Measurements from ENCODE around the gene ADGRB3. TPM values are rescaled to one million over a fixed set of nuclear protein-coding genes. Genes with fewer than 3 reads are reported as not detected.
"Not testable (repeated sequence)": the region's sequence is repeated elsewhere in the genome, so short reads cannot be mapped to it uniquely, and the experiment has no call there.

Gene ADGRB3
- polyA plus RNA-seq, 1 donor = 5.9 TPM

DNA sequence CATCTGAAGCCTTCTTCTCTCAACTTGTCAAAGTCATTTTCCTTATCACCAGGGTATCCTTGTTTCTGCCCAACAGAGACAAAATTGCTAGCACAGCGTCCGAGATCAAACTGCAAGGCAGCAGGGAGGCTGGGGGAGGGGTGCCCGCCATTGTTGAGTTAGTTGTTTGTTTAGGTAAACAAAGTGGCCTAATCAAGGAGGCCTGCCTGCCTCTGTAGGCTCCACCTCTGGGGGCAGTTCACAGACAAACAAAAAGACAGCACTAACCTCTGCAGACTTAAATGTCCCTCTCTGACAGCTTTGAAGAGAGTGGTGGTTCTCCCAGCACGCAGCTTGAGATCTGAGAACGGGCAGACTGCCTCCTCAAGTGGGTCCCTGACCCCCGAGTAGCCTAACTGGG, 155.0 kb downstream of the ADGRB3 start:
- not testable (repeated sequence) for DNase-seq

DNA sequence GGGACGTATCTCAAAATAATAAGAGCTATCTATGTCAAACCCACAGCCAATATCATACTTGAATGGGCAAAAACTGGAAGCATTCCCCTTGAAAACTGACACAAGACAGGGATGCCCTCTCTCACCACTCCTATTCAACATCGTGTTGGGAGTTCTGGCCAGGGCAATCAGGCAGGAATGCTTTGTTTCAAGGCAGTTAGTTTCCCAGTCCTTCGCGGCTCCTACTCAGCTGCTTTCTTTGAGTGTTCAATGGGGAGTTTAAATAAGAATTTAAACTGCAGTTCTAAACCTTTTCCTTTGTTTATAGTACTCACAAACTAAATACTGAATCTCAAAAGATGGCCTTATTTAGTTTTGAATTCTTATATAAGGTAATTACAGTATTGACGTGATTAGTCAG, 179.9 kb downstream of the ADGRB3 start:
- not testable (repeated sequence) for DNase-seq

DNA sequence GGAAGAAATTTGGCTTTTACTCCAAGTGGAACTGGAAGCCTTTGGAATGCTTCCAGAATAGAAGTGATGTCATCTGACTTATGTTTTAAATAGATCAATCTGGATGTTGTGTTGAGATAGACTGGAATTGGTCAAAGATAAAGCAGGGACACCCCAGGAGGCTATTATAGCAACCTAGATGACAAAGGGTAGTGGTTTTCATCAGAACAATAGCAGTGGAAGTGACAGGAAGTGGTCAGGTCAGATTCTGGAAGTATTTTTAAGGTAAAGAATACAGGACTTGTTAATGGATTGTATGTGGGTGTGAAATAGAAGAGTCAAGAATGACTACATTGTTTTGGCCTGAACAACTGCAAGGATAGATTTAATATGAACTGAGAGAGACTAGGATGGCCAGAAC, 191.4 kb downstream of the ADGRB3 start:
- DNase-seq = no peak

DNA sequence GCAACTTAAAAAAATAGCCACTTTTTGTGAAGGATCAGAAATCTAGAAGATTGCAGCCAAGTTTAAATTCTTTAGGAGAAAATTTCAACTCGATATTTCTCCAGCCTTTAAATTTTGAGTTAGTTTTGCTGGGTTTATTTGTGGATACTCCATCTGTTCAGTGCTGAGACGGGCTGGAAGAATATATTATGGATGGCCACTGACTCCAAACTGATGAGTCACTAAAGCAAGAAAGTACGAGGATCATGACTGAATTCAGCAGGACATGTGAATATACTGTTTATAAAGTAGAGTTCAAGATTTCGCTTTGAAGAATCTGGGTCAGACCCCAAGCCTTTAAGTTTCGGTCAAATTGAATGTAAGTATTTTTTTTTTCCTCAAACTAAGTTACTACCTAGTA, 199.5 kb downstream of the ADGRB3 start:
- DNase-seq = no peak

DNA sequence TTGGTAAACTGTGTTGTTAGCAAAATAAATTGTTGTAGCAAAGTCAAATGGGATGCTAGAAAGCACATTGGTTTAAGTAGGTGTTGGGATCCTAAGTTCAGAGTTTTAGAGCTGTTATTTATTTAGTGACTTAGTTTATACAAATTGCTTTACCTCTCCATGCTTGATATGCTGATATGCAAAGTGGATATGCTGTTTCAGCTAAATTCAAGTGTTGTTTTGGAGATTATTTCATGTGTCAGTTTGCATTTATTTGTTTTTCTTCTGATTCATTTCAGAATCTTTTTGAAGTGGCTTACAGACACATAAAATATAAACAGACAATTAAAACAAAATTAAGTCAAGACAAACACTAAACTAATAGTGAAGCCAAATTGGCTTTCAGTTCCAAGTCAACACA, 203.5 kb downstream of the ADGRB3 start:
- DNase-seq = no peak

GRCh38 chr6:68852791-68853190, 217.7 kb downstream of the ADGRB3 start:
- no peak for DNase-seq

GRCh38 chr6:68859233-68859632, 224.2 kb downstream of the ADGRB3 start:
- DNase-seq = no peak

DNA sequence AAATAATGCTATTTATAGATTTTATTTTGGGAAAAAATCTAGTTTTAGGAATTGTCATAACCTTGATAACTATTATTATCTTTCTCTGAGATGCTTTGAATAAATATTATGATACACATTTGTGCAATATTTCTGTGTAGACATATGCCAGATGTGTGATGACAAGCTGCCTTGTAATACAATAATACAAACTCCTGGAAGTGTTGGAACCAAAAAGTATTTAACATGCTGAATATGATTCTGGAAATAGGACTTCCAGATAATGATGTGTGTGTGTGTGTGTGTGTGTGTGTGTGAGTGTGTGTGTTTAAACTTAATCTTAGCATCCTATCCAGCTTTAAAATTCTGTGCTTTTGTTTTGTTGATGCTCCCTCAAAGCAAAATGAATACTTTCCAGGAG, 233.6 kb downstream of the ADGRB3 start:
- DNase-seq = no peak

- DNase-seq = no peak
Measured at GRCh38 chr6:68873236-68873635, 238.2 kb downstream of the ADGRB3 start.

DNA sequence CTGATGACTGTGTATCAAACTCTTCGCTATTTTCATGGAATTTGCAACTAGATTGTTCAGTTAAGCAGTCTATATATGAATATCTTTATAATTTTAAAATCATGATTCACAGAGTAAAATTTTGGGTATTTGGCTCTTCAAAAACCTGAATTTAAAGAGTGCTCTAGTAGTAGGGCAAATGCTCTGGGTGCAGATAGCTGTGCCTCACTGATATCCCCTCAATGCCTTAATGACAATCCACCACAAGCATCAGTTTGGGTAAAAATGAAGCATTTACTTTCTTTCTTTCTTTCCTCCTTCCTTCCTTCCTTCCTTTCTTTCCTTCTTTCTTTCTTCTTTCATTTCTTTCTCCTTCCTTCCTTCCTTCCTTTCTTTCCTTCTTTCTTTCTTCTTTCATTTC, 239.7 kb downstream of the ADGRB3 start:
- no peak for DNase-seq

- no peak for DNase-seq
Measured at GRCh38 chr6:68875403-68875802, 240.3 kb downstream of the ADGRB3 start.

GRCh38 chr6:68876792-68877493, 241.9 kb downstream of the ADGRB3 start:
- DNase-seq = peak; percentile 11

GRCh38 chr6:68880050-68880813, 245.2 kb downstream of the ADGRB3 start:
- DNase-seq = no peak

DNA sequence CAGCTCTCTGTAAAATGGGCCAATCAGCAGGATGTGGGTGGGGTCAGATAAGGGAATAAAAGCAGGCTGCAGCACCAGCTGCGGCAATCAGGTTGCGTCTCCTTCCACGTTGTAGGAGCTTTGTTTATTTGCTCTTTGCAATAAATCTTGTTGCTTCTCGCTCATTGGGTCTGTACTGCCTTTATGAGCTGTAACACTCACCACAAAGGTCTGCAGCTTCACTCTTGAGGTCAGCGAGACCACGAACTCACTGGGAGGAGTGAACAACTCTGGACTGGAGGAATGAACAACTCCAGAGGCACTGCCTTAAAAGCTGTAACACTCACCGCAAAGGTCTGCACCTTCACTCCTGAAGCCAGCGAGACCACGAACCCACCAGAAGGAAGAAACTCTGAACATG, 248.2 kb downstream of the ADGRB3 start:
- not testable (repeated sequence) for DNase-seq

GRCh38 chr6:68891419-68891818, 256.3 kb downstream of the ADGRB3 start:
- no peak for DNase-seq

DNA sequence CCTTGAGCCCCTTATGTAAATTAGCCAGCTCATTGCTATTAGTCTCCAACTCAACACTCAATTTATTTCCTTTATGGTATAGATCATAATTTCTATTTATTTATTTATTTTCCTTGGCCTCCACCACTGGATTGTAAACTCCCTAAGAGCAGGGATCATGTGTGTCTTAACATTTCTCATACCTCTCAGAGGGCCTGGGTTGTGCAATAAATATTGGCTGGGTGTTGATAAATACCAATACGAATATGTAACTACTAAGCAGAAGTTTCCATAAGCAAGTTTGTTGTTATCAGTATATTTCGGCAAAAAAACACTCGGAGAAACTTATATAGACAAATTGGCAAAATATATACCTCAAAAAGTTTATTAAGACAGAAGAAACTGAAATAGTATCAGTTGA, 257.4 kb downstream of the ADGRB3 start:
- DNase-seq = no peak

- DNase-seq = no peak
Measured at GRCh38 chr6:68895929-68896328, 260.8 kb downstream of the ADGRB3 start.

GRCh38 chr6:68901044-68901443, 266.0 kb downstream of the ADGRB3 start:
- no peak for DNase-seq

DNA sequence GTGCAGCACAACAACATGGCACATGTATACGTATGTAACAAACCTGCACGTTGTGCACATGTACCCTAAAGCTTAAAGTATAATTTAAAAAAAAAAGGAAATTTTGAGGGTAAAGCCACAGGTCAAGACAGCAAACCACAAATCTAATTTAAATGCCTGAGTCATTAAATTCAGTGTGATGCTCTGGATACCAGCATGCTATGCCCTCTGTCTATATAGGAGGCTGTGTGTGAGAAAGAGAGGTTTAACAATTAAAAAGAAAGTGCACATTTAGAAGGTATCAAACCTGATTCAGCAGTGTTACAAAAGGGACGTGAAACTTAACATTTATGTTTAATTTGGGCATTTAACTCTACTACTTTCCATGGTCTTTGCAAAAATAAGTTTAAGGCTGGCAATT, 276.3 kb downstream of the ADGRB3 start:
- DNase-seq = no peak

DNA sequence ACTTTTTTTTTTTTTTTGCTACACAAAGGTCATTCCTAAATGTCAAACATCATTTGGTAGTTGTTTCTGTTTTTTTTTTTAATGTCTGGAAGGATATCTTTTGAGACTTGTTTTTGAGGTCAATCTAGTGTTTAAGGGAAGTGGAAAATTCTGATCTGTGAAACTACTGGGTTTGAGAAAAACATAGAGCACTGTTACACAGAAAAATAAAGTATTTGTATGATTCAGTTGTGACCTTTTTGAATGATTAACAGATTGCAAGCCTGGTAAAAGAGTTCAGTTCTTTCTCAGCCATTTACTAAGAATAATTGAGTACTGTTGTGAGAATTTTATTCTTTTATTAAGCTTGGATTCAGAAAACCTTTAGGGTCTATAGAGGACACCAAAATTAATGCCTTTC, 276.7 kb downstream of the ADGRB3 start:
- no peak for DNase-seq

DNA sequence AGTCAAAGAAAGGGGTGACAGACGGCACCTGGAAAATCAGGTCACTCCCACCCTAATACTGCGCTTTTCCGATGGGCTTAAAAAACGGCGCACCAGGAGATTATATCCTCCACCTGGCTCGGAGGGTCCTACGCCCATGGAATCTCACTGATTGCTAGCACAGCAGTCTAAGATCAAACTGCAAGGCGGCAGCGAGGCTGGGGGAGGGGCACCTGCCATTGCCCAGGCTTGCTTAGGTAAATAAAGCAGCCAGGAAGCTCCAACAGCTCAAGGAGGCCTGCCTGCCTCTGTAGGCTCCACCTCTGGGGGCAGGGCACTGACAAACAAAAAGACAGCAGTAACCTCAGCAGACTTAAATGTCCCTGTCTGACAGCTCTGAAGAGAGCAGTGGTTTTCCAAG, 277.7 kb downstream of the ADGRB3 start:
- not testable (repeated sequence) for DNase-seq

GRCh38 chr6:68915586-68915985, 280.5 kb downstream of the ADGRB3 start:
- peak; percentile 32 for DNase-seq

DNA sequence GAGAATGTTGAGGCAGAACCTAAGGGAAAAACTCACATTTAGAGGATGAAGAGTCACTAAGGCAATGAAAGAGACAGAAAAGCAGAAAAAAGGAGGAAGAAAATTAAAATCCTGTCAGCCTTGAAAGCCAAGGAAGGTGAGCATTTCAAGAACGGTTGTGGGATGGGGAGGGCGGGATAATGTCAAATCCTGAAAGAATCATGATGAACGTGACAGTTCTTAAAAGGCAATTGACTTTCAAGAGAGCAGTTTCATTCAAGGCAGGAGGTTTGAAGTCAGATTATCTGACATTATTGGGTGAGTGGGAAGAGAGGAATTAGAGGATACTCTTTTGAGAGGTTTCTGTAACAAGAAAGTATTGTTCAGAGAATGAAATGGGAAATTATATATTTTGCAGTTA, 284.5 kb downstream of the ADGRB3 start:
- no peak for DNase-seq

DNA sequence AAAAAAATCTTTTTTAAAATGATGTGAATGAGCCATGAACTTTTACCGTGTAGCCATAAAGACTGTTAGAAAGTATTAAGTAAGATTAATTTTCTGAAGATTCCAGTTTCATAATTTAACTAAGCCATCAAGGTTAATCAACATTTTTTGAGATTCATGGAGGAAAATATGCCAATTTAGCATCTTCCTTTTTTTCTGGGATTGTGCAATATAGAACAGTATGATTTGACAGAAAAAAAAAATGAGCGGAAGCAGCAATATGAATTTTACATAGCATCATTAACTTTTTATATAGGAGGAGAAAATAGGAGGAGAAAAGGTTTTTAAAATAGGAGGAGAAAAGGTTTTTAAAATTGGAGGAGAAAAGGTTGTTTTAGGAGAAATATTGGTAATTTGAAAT, 306.3 kb downstream of the ADGRB3 start:
- no peak for DNase-seq
